PC-9 (cell line): ENCODE results near the gene STYXL2.

Source experiments
- EZH2 ChIP-seq: fragments of 200-600 bp; sonication (generic); IDR thresholded peaks from 2 replicates; pipeline ENCODE4 v1.8.0; 2017; ENCODE audit warnings: antibody characterized with exemption, low read depth
- TF ChIP-seq, protein P1 (sequence below): fragments of 200-600 bp; sonication (generic); conservative IDR thresholded peaks from 2 replicates; pipeline ENCODE4 v1.6.1; 2017; ENCODE audit warnings: mixed run types, antibody characterized with exemption, mild to moderate bottlenecking, moderate library complexity

DNA sequence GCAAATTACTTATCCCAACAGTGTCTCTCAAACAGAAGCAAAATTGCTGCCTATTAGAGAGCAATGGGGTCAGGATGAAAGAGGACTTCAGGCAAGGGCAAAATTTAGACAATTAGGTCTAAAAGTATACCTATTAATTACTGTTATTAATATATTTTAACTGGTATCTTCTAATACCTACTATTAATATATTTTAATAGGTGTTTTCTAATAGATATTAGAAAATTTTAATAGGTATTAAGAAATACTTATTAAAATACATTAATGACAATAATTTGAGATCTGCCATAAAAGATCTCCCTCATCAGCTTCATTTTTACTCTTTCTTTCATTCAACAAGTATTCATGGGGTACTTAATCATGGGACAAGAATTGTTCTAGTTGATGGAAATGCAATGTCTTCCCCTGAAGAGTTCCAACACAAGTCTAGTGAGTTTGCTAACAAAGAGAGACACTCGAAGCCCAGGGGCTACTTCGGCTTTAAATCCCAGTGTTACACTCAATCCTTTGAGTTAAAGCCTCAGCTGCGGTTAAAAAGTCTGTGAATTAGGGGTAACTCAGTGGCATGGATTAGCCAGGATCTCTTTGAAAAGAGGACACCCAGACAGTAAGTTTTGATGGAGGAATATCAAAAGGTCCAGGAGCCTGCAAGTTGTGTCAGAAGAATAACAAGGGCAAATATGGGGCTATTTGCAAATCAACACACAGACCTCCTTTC is 44.1 kb downstream of the STYXL2 start:
- TF ChIP-seq, protein P1, sequence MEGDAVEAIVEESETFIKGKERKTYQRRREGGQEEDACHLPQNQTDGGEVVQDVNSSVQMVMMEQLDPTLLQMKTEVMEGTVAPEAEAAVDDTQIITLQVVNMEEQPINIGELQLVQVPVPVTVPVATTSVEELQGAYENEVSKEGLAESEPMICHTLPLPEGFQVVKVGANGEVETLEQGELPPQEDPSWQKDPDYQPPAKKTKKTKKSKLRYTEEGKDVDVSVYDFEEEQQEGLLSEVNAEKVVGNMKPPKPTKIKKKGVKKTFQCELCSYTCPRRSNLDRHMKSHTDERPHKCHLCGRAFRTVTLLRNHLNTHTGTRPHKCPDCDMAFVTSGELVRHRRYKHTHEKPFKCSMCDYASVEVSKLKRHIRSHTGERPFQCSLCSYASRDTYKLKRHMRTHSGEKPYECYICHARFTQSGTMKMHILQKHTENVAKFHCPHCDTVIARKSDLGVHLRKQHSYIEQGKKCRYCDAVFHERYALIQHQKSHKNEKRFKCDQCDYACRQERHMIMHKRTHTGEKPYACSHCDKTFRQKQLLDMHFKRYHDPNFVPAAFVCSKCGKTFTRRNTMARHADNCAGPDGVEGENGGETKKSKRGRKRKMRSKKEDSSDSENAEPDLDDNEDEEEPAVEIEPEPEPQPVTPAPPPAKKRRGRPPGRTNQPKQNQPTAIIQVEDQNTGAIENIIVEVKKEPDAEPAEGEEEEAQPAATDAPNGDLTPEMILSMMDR = no peak
- no peak for TF ChIP-seq EZH2
